ENCODE measurements around the gene SLC35B3.
"Not testable (repeated sequence)": the region's sequence is repeated elsewhere in the genome, so short reads cannot be mapped to it uniquely, and the experiment has no call there.

The SLC35B3 gene

GRCh38 chr6:8435093-8435844 is at the start of gene SLC35B3:
SLC35B3 (minus strand) TSS chr6:8435545.
- peak within 1 kb of the TSS; percentile 86 for H3K9ac ChIP-seq
- H3K4me3 ChIP-seq = peak within 1 kb of the TSS; percentile 80
- peaks cover 4% of the 10 kb centered on the region; the same call in 1 of the 2 replicates for H3K36me3 ChIP-seq
- no peak for TF ChIP-seq Cebpa-rat (IDR thresholded peaks at IDR 0.05)
- no peaks in the 10 kb centered on the region for H3K9me3 ChIP-seq
- peak within 1 kb of the TSS; percentile 75 for H3K4me2 ChIP-seq
- no peaks in the 10 kb centered on the region for H3K27me3 ChIP-seq
- H3K27ac ChIP-seq = peak within 1 kb of the TSS; percentile 89
- H3K4me1 ChIP-seq = peaks cover 35% of the 10 kb centered on the region
- H4K20me1 ChIP-seq = no peaks in the 10 kb centered on the region; the same call in 1 of the 2 replicates

- H3K4me3 ChIP-seq = no peak overlapping the region
- H3K27me3 ChIP-seq = no peaks in the 10 kb centered on the region
- H3K27ac ChIP-seq = no peak overlapping the region
- H3K36me3 ChIP-seq = no peaks in the 10 kb centered on the region
- no peaks in the 10 kb centered on the region for H3K9me3 ChIP-seq
- H3K4me1 ChIP-seq = no peaks in the 10 kb centered on the region
- no peak overlapping the region for H3K9ac ChIP-seq
- no peak overlapping the region for H3K4me2 ChIP-seq
- no peak for TF ChIP-seq Cebpa-rat (IDR thresholded peaks at IDR 0.05)
- H4K20me1 ChIP-seq = no peaks in the 10 kb centered on the region
These were observed 48.3 kb upstream of the SLC35B3 start for GRCh38 chr6:8483650-8484049.

DNA sequence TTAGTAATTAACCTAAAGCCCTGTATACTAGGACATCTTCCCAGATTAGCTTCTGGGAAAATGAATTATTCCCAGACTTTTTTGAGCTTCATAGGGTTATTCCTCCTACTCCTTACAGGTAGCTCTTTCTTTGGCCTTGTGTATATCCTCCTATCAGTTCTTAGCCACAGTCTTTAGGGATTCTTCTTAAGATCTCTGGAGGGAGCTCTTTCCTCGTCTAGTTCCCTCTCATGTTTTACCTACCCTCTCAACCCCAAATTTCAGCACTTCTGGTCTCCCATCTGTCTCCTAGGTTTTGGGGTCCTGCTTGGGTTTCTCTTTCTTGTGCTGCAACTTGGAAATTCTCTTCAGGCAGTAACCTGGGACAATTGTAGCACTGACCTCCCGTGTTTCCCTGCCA is 46.4 kb upstream of the SLC35B3 start:
- Histone ChIP-seq H3K27ac (no peak overlapping the region), H3K4me3 (no peak overlapping the region), H3K9me3 (no peaks in the 10 kb centered on the region), H3K36me3 (no peaks in the 10 kb centered on the region), H3K4me2 (no peak overlapping the region), H3K4me1 (no peaks in the 10 kb centered on the region), H3K9ac (no peak overlapping the region), H4K20me1 (no peaks in the 10 kb centered on the region), H3K27me3 (no peaks in the 10 kb centered on the region)
- no peak for TF ChIP-seq Cebpa-rat (IDR thresholded peaks at IDR 0.05)

DNA sequence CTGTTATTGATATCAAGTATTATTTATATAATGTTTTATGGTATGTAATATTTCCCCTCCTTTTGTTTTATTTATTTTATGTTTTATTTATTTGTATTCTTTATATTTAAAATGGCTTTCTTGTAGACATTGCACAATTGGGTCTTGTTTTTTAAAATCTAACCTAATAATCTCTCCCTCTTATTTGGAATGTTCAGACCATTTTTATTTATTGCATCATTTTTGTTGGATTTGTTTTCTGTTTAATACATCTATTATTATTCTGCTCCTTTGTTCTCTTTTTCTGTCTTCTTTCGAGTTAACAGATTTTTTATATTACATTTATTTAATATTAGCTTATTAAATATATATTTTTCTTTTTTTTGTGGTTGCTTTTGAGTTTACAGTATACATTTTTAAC is 43.1 kb upstream of the SLC35B3 start:
- TF ChIP-seq Cebpa-rat (IDR thresholded peaks at IDR 0.05) = no peak
- no peak overlapping the region for H3K4me2 ChIP-seq
- H3K27ac ChIP-seq = no peak overlapping the region
- no peaks in the 10 kb centered on the region for H3K36me3 ChIP-seq
- no peaks in the 10 kb centered on the region for H3K4me1 ChIP-seq
- no peak overlapping the region for H3K9ac ChIP-seq
- no peaks in the 10 kb centered on the region for H3K9me3 ChIP-seq
- H3K27me3 ChIP-seq = no peaks in the 10 kb centered on the region
- no peaks in the 10 kb centered on the region for H4K20me1 ChIP-seq
- H3K4me3 ChIP-seq = no peak overlapping the region

DNA sequence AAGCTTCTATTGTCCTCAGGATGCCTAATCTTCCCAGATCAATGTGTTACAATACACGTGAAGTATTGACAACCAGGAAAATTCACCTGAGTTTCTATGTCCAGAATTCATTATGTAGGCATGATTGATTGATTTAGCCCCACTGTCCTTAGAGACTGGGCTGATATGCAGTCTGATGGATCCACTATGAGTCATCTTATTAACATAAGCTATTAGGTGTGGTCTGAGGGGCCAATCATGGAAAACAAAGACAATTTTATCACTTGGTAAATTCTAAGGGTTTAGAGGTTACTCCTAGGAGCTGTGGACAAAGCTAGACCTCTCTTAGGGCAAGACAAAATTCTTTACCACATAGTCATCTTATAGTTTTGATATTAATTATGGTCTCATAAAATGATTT is 41.3 kb upstream of the SLC35B3 start:
- Histone ChIP-seq H3K9me3 (no peaks in the 10 kb centered on the region), H3K27ac (no peak overlapping the region), H3K4me2 (no peak overlapping the region), H3K4me1 (no peaks in the 10 kb centered on the region), H3K4me3 (no peak overlapping the region), H4K20me1 (no peaks in the 10 kb centered on the region), H3K9ac (no peak overlapping the region), H3K27me3 (no peaks in the 10 kb centered on the region), H3K36me3 (no peaks in the 10 kb centered on the region)
- no peak for TF ChIP-seq Cebpa-rat (IDR thresholded peaks at IDR 0.05)

GRCh38 chr6:8468552-8469356 is 33.4 kb upstream of the SLC35B3 start:
- H3K4me3 ChIP-seq = no peak overlapping the region
- H3K36me3 ChIP-seq = no peaks in the 10 kb centered on the region
- no peak overlapping the region for H3K27ac ChIP-seq
- no peaks in the 10 kb centered on the region for H3K9me3 ChIP-seq
- H3K4me1 ChIP-seq = no peaks in the 10 kb centered on the region
- H3K9ac ChIP-seq = no peak overlapping the region
- H4K20me1 ChIP-seq = no peaks in the 10 kb centered on the region
- H3K4me2 ChIP-seq = no peak overlapping the region
- H3K27me3 ChIP-seq = no peaks in the 10 kb centered on the region
- no peak for TF ChIP-seq Cebpa-rat (IDR thresholded peaks at IDR 0.05)

GRCh38 chr6:8462694-8463093 is 27.3 kb upstream of the SLC35B3 start:
- no peaks in the 10 kb centered on the region for H3K4me1 ChIP-seq
- H3K36me3 ChIP-seq = no peaks in the 10 kb centered on the region
- no peak overlapping the region for H3K27ac ChIP-seq
- no peak for TF ChIP-seq Cebpa-rat (IDR thresholded peaks at IDR 0.05)
- no peaks in the 10 kb centered on the region for H3K27me3 ChIP-seq
- no peak overlapping the region for H3K4me3 ChIP-seq
- H3K9ac ChIP-seq = no peak overlapping the region
- H3K4me2 ChIP-seq = no peak overlapping the region
- H4K20me1 ChIP-seq = no peaks in the 10 kb centered on the region
- no peaks in the 10 kb centered on the region for H3K9me3 ChIP-seq

DNA sequence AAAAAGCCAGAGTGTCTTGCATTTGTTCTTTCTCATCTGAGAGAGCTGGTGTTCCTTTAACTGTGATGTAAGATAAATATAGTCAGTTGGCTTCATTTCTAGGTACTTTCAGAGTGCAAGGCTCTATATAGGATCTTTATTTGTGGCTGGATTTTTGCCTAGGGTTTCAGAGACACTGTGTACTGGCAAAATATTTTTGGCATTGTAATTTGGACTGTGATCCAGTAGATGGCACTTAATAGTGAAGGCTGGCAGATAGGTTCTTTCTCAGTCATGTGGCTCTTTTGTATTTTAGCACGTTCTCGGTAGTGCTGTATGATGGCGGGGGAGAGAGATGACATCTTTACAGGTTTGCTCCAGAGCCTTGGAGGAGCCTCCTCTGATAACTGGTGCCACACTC is 26.8 kb upstream of the SLC35B3 start:
- Histone ChIP-seq H3K4me1 (no peaks in the 10 kb centered on the region), H3K9ac (no peak overlapping the region), H3K27ac (no peak overlapping the region), H3K9me3 (no peaks in the 10 kb centered on the region), H4K20me1 (no peaks in the 10 kb centered on the region), H3K4me2 (no peak overlapping the region), H3K27me3 (no peaks in the 10 kb centered on the region), H3K4me3 (no peak overlapping the region), H3K36me3 (no peaks in the 10 kb centered on the region)
- no peak for TF ChIP-seq Cebpa-rat (IDR thresholded peaks at IDR 0.05)

GRCh38 chr6:8446391-8446790 is 11.0 kb upstream of the SLC35B3 start:
- Histone ChIP-seq H3K4me1 (no peaks in the 10 kb centered on the region), H3K9ac (no peak overlapping the region), H3K4me2 (no peak overlapping the region), H4K20me1 (no peaks in the 10 kb centered on the region), H3K27ac (no peak overlapping the region), H3K27me3 (no peaks in the 10 kb centered on the region), H3K9me3 (no peaks in the 10 kb centered on the region), H3K4me3 (no peak overlapping the region), H3K36me3 (no peaks in the 10 kb centered on the region)
- no peak for TF ChIP-seq Cebpa-rat (IDR thresholded peaks at IDR 0.05)

- H3K36me3 ChIP-seq, H4K20me1 ChIP-seq, H3K9me3 ChIP-seq, H3K4me3 ChIP-seq, H3K27me3 ChIP-seq, H3K9ac ChIP-seq, H3K4me2 ChIP-seq, H3K27ac ChIP-seq, H3K4me1 ChIP-seq: not testable (repeated sequence)
These were observed 10.6 kb upstream of the SLC35B3 start for GRCh38 chr6:8445930-8446329.

All from BLaER1 (cell line).